GM18909 (cell line): ENCODE measurements around the gene GPR15.
"Not testable (repeated sequence)": the region's sequence is repeated elsewhere in the genome, so short reads cannot be mapped to it uniquely, and the experiment has no call there.

Experiments
- ATAC-seq: cut with Tn5 transposase; IDR thresholded peaks from one replicate; pipeline ENCODE4 v1.9.1; 2021; ENCODE audit warnings: mild to moderate bottlenecking; ENCODE audit not compliant: unreplicated experiment, poor library complexity

GPR15 gene

GRCh38 chr3:98556164-98557130, 24.7 kb downstream of the GPR15 start:
- peak; percentile 82 for ATAC-seq

- ATAC-seq = no peak
These were observed 25.7 kb downstream of the GPR15 start for GRCh38 chr3:98557324-98558010.

GRCh38 chr3:98558100-98558827, 26.5 kb downstream of the GPR15 start:
- ATAC-seq = no peak

GRCh38 chr3:98559769-98560168, 28.0 kb downstream of the GPR15 start:
- not testable (repeated sequence) for ATAC-seq

- ATAC-seq = no peak
These were observed 29.1 kb downstream of the GPR15 start for GRCh38 chr3:98560911-98561310.

- no peak for ATAC-seq
These were observed 30.1 kb downstream of the GPR15 start for GRCh38 chr3:98561727-98562521.

- ATAC-seq = peak; percentile 56
These were observed 32.0 kb downstream of the GPR15 start for GRCh38 chr3:98563661-98564281.

GRCh38 chr3:98564282-98565005, 32.7 kb downstream of the GPR15 start:
- peak; percentile 22 for ATAC-seq

GRCh38 chr3:98565237-98565643, 33.5 kb downstream of the GPR15 start:
- no peak for ATAC-seq

- no peak for ATAC-seq
These were observed 34.1 kb downstream of the GPR15 start for GRCh38 chr3:98565843-98566242.

- peak; percentile 29 for ATAC-seq
These were observed 36.0 kb downstream of the GPR15 start for GRCh38 chr3:98567666-98568270.

- ATAC-seq = no peak
These were observed 36.6 kb downstream of the GPR15 start for GRCh38 chr3:98568402-98568801.

- peak; percentile 72 for ATAC-seq
These were observed 41.5 kb downstream of the GPR15 start for GRCh38 chr3:98573181-98573728.

GRCh38 chr3:98574132-98574531, 42.4 kb downstream of the GPR15 start:
- no peak for ATAC-seq

GRCh38 chr3:98577178-98577895, 45.6 kb downstream of the GPR15 start:
- ATAC-seq = no peak

GRCh38 chr3:98580401-98581386, 48.9 kb downstream of the GPR15 start:
- ATAC-seq = no peak
